H4 (cell line): ENCODE data around the gene KCNK5. TPM values are rescaled to one million over a fixed set of nuclear protein-coding genes. Genes with fewer than 3 reads are reported as not detected.

Experiments used
- DNase-seq: peaks from one replicate; pipeline ENCODE4 v3.0.0-alpha.2; 2015; ENCODE audit warnings: low spot score
- total RNA-seq: library from RNA; depleted of rRNA; stranded (reverse); fragments of >200 nt; shearing (Covaris generic); gene quantifications from 2 replicates; pipeline ENCODE4 v1.2.3, GENCODE V29; 2014

KCNK5 gene
- total RNA-seq, 1 experiment from 2014 or later: 0.58 TPM

DNA sequence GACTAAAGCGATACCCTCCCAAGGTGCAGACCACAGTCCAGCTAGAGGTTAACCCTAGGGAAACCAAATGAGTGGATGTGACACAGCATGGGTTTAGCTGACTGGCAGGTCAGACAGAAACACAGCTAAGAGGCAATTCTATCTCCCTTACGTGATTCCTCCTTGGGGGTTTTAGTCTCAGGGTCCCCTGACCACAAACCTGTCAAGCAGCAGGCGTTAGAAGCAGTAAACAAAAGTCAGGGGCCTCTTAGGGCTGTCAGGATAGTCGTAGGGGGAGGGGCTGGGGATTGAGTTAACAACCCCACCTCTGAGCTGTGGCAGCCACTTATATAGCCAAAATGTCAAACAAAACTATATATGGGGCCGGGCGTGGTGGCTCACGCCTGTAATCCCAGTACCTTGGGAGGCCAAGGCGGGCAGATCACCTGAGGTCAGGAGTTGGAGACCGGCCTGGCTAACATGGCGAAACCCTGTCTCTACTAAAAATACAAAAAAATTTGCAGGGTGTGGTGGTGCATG is 13.6 kb downstream of the KCNK5 start:
- DNase-seq: no peak

DNA sequence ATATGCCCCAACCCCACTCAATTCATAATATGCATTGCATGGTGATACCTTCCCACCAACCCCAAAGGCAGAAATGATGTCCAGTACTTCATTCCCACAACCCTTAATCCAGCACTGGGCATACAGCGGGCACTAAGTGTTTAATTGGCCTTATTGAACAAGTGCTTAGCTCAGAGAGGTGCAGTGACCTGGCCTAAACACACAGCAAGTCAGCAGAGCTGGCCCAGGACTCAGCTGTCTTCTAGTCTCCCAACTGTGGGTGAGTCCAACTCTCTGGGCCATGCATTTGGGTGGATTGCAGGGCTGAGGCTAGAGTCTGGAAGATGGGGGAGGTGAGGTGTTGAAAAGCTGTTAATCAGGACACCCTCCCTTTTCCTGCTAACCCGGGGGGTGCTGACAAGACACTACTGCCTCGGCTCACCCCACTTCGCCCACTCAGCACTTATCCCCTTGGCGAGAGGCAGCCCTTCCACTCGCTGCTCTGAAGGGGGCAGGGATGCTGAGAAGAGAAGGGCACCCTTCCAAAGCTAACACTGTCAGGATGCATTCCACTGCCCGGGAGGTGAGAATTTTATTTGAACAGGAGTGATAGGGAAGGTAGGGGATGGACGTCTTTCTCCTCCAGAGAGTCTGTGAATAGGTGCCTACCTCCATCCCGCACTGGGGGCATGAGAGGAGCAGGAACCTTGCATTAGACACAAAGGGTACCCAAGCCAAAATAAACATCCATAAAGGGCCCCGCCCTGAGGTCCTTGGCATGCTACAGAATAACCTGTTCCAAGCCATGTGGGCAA is 14.2 kb downstream of the KCNK5 start:
- DNase-seq: no peak

GRCh38 chr6:39214120-39214813 is 15.0 kb downstream of the KCNK5 start:
- no peak for DNase-seq

DNA sequence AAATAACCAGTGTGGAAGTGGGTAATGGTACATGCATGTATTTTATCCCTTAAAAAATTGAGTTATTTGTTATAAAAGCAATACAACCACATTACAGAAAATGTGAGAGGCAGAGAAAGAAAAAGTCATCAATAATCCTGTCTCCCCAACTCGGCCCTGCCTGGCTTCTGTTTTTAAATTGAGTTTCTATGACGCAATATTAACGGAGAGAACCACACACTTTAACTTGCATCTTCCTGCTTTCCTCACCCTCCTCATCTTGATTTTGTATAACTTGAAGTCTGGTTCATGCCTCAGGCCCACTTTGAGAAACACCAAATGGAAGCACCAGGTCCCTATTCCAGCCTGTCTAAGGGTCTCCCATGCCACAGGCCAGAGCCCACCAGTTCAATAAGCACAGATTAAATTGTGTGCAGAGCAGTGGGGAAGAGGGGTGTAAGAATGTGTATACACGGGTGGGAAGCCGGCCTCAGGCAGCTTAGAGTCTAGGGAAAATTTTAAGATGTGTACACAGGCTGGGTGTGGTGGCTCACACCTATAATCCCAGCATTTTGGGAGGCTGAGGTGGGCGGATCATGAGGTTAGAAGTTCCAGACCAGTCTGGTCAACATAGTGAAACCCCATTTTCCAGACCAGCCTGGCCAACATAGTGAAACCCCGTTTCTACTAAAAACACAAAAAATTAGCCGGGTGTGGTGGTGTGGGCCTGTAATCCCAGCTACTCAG is 15.9 kb downstream of the KCNK5 start:
- DNase-seq: no peak

DNA sequence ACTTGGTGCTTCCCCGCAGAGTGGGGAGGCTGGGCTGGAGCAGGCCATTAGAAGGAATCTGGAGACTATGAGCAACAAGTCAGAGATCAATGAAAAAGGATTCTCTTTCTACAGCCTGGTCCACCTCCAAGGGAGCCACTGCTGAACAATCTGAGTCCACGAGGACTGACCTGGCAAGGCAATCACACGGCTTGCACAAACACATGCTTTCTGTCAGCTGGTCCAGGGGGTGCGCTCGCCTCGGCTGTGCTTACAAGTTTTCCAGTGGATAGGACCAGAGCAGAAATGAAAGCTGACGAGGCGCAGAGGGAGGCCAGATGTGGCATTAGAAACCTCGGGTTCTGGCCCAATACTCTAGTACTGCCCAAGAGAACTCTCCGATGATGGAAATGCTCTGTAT is 18.1 kb downstream of the KCNK5 start:
- DNase-seq: no peak

DNA sequence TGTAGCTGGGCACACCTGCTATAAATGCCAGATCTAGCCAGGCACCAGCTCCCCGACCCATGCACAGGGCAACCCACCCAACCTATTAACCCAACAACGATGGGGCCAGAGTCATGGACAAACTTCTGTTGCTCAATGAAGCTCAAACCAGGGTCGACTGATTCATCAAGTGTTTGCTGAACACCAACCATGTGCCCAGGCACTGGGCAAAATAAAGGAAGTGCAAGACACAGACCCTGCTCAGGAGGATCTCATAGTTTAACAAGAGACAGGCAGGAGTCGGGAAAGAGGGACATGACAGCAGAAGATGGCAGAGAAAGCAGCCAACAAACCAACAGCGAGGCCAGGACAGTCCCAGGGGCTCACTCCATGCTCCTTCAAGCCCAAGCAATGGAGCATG is 18.8 kb downstream of the KCNK5 start:
- DNase-seq: no peak

- no peak for DNase-seq
Measured at GRCh38 chr6:39209911-39210310, 19.4 kb downstream of the KCNK5 start.

DNA sequence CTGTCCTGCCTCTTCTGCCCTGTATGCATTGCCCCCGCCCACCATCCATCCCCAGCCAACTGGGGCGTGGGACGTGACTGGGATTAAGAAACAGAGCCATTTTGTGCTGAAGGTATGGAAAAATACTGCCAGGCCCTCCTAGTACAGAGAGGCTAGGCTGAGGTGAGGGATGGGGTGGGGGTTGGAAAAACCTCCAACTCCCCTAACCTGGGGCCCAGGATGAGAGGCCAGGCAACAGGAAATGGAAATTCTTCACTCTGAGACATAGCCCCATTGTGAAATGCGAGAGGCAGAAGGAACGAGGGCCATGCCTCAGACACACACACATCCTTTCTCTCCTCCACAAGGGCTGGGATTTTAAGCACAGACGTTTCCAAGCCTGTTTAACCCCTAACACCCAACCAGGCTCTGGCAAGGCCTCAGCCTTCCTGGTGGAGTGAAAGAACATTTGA is 19.9 kb downstream of the KCNK5 start:
- no peak for DNase-seq

GRCh38 chr6:39208223-39208739 is 21.0 kb downstream of the KCNK5 start:
- no peak for DNase-seq

DNA sequence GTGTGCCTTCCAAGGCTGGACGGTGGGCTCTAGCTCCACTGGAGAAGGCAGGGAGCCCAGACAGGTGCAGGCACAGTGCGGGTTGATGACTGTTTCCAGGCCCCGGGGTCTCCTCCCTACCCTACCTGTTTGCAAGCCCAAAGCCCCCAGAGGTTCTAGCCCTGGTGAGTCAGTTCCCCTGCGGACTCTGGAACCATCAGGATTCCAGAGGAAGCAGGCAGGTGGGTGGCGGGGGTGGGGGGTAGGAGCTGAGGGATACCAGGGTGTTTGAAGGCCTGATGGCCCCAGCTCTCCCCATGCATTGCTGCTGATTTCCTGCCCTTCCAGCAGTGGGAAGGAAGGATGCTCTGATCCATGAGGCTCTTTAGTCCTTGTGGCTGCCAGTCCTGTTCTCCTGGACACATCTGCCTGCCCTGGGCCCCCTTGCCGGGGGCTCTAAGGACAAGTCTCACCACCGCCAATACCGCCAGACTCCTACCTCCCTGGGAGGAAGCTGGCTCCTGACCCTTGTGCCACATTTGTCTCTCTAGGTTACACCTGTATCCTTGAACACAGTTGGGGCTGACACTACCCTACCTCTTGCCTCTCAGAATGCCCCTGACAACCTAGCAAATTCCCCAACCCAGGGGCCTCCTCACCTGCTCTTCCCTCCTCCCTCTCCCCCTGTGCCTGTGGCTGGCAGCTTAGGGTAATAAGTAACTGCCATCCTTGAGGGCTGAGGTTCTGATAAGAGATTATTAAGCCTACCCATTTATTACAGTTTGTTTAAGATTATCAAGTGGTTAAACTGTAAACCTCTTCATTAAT is 21.7 kb downstream of the KCNK5 start:
- no peak for DNase-seq

GRCh38 chr6:39206250-39206721 is 23.0 kb downstream of the KCNK5 start:
- no peak for DNase-seq

GRCh38 chr6:39204646-39205244 is 24.5 kb downstream of the KCNK5 start:
- no peak for DNase-seq

- no peak for DNase-seq
Measured at GRCh38 chr6:39204160-39204495, 25.1 kb downstream of the KCNK5 start.

GRCh38 chr6:39203436-39204159 is 25.7 kb downstream of the KCNK5 start:
- DNase-seq: peak; percentile 59

DNA sequence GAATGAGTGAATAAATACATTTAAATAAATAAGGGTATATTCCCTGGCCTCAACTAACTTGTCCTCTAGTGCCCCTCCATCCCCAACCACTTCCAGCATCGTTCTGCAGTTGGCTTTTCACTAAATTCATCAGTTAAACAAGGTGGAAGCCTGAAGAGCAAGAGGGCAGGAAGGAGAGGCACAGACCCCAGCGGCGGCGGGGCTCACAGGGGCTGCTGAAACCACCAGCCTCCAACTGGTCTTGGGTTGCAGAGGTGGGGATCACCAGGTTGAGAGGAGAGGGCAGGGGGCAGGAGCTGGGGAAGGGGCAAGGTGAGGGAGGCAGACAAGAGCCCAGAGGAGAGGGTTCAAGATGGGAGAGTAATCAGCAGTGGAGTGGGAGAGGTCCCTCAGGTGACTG is 27.1 kb downstream of the KCNK5 start:
- DNase-seq: no peak

DNA sequence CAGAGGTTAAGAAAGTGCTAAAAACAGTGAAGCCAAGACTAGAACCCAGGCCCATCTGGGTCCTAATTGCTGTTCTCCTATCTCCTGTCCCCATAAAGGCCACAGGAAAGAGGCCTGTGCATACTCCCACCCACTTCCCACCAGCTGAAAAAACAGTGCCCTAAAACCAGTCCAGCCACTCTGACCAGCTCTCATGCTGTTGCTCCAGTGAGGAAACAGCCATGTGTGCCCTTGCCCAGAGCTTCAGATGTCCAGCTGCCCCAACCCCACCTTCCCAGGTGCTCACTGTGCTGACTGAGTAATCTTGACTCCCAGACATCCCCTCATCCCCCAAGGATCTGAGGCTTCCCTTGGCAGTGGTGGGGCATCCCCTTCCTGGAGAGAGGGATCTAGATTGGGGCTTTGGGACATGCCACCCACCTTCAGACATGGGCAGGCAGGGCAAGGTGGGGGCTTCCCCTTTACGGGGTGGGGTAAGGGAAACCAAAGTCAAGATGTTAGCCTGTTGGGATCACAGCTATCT is 28.7 kb downstream of the KCNK5 start:
- DNase-seq: no peak

DNA sequence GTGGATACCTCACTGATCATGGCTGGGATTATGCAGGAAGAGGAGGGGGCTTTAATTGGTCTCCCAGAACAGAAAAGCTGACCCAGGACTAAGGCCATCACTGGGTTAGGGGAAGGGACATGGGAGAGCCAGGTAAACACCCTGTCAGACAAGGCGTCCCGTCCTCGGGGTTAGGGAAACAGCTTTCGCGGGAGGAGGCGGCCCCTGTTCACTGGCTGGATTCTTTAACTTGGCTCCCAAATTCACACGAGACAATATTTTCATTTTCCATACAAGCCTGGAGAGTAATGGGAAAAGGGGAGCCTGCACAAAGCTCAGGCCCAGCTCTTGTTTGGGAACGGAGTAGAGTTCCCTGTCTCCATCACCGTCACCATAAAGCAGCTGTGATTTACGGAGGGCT is 29.3 kb downstream of the KCNK5 start:
- no peak for DNase-seq

GRCh38 chr6:39199231-39199940 is 29.9 kb downstream of the KCNK5 start:
- no peak for DNase-seq

DNA sequence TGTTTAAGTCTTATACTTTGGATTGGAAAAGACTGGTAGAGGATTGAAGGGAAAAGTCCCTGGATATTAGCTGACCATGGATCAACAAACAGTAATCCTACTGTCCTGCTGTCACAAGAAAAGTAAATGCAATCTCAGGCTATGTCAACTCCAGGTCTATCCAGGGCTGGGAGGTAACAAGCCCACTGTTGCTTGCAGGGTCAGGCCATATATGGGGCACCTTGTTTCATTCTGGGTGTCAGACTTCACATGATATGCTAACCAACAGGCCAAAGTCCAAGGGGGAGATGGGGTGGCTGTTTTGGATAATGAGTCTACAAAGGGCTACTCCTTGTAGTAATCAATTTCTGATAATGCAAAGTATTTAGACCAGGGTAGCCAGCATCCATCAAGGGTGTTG is 30.7 kb downstream of the KCNK5 start:
- no peak for DNase-seq
